Astrocyte of the hippocampus (primary cell): ENCODE data around the gene SELL.
"Not testable (repeated sequence)": the region's sequence is repeated elsewhere in the genome, so short reads cannot be mapped to it uniquely, and the experiment has no call there.

Experiments
- DNase-seq: peaks from one replicate; pipeline ENCODE4 v3.0.0; 2011; ENCODE audit warnings: low read depth, low spot score

SELL gene

GRCh38 chr1:169711469-169712308 lies at the start of gene SELL:
Gene SELL (minus strand): TSS chr1:169711620. CDS start chr1:169711498, 122 bp downstream.
- DNase-seq = peak; percentile 75

GRCh38 chr1:169759038-169759437 lies 47.6 kb upstream of the SELL start:
- DNase-seq = no peak

- DNase-seq = no peak
These were observed 42.1 kb upstream of the SELL start for GRCh38 chr1:169753549-169753948.

- no peak for DNase-seq
These were observed 38.6 kb upstream of the SELL start for GRCh38 chr1:169750041-169750440.

GRCh38 chr1:169746550-169746949 lies 35.1 kb upstream of the SELL start:
- DNase-seq = peak; percentile 33

- peak; percentile 87 for DNase-seq
These were observed 33.8 kb upstream of the SELL start for GRCh38 chr1:169745015-169745861.

GRCh38 chr1:169741666-169742394 lies 30.4 kb upstream of the SELL start:
- peak; percentile 90 for DNase-seq

GRCh38 chr1:169739980-169740379 lies 28.6 kb upstream of the SELL start:
- peak; percentile 55 for DNase-seq

GRCh38 chr1:169733924-169734323 lies 22.5 kb upstream of the SELL start, which contains the start of gene SELE:
Gene SELE (minus strand): TSS chr1:169734079. CDS start chr1:169733612, 467 bp downstream.
- DNase-seq = no peak

GRCh38 chr1:169731446-169731845 lies 20.0 kb upstream of the SELL start:
- DNase-seq = no peak

- DNase-seq = no peak
These were observed 18.6 kb upstream of the SELL start for GRCh38 chr1:169729991-169730390.

GRCh38 chr1:169727307-169727706 lies 15.9 kb upstream of the SELL start:
- no peak for DNase-seq

GRCh38 chr1:169726851-169727250 lies 15.4 kb upstream of the SELL start:
- no peak for DNase-seq

GRCh38 chr1:169725930-169726329 lies 14.5 kb upstream of the SELL start:
- no peak for DNase-seq

- peak; percentile 15 for DNase-seq
These were observed 12.7 kb upstream of the SELL start for GRCh38 chr1:169724168-169724567.

- DNase-seq = no peak
These were observed 12.3 kb upstream of the SELL start for GRCh38 chr1:169723763-169724162.

GRCh38 chr1:169722779-169723178 lies 11.4 kb upstream of the SELL start:
- peak; percentile 46 for DNase-seq

- DNase-seq = not testable (repeated sequence)
These were observed 3.7 kb upstream of the SELL start for GRCh38 chr1:169715100-169715499.

- DNase-seq = not testable (repeated sequence)
These were observed 1.7 kb upstream of the SELL start for GRCh38 chr1:169713090-169713489.

GRCh38 chr1:169712309-169712631 lies 850 bp upstream of the SELL start:
- DNase-seq = no peak

- no peak for DNase-seq
These were observed 2.8 kb downstream of the SELL start for GRCh38 chr1:169708647-169709046.
